ENCODE measurements around the gene JMJD4. TPM values are rescaled to one million over a fixed set of nuclear protein-coding genes. Genes with fewer than 3 reads are reported as not detected.

Gene JMJD4
- total RNA-seq, 2 donors from 2014 or later = 19.4 to 21.8 TPM

- no peak overlapping the region for H3K4me3 ChIP-seq (ENCODE audit: low read length)
- DNase-seq = no peak
- no peaks in the 10 kb centered on the region for H3K9me3 Mint-ChIP-seq
- H3K36me3 Mint-ChIP-seq (ENCODE audit: low read depth) = peaks cover 40% of the 10 kb centered on the region
- H3K4me1 Mint-ChIP-seq = no peaks in the 10 kb centered on the region
- no peak overlapping the region for H3K4me3 Mint-ChIP-seq
- H3K9me3 ChIP-seq (ENCODE audit: control insufficient read depth, low read length) = no peaks in the 10 kb centered on the region
- H3K27ac Mint-ChIP-seq = no peak overlapping the region
- H3K9ac ChIP-seq (ENCODE audit: extremely low read depth, low read length, poor library complexity, severe bottlenecking) = no peak overlapping the region
- no peaks in the 10 kb centered on the region for H3K27me3 Mint-ChIP-seq (ENCODE audit: insufficient read depth)
- no peak overlapping the region for H3K27ac ChIP-seq (ENCODE audit: low read depth, low read length)
- H3K4me1 ChIP-seq (ENCODE audit: control insufficient read depth, insufficient read depth, low read length) = no peaks in the 10 kb centered on the region
- peaks cover 18% of the 10 kb centered on the region for H3K36me3 ChIP-seq (ENCODE audit: control insufficient read depth, insufficient read depth, low read length)
- TF ChIP-seq CTCF (conservative IDR thresholded peaks at IDR 0.05) = no peak
- no peaks in the 10 kb centered on the region for H3K27me3 ChIP-seq (ENCODE audit: control insufficient read depth, insufficient read depth, low read length, poor library complexity, severe bottlenecking)
- 97% methylated on average over 5 of the region's 8 CpGs; no CpG with 5 or more reads in 1 of the 2 experiments for WGBS, 2 experiments (ENCODE audit: insufficient coverage in 1 of 2, insufficient read length in 1 of 2)
Measured at GRCh38 chr1:227771326-227771725, 36.2 kb upstream of the JMJD4 start.

GRCh38 chr1:227770812-227771211 lies 35.7 kb upstream of the JMJD4 start:
- Mint-ChIP-seq H3K27me3 (ENCODE audit: insufficient read depth) (no peaks in the 10 kb centered on the region), H3K4me3 (no peak overlapping the region), H3K9me3 (no peaks in the 10 kb centered on the region), H3K27ac (no peak overlapping the region), H3K36me3 (ENCODE audit: low read depth) (peaks cover 37% of the 10 kb centered on the region), H3K4me1 (no peaks in the 10 kb centered on the region)
- Histone ChIP-seq H3K9ac (ENCODE audit: extremely low read depth, low read length, poor library complexity, severe bottlenecking) (no peak overlapping the region), H3K9me3 (ENCODE audit: control insufficient read depth, low read length) (no peaks in the 10 kb centered on the region), H3K4me3 (ENCODE audit: low read length) (no peak overlapping the region), H3K27ac (ENCODE audit: low read depth, low read length) (no peak overlapping the region), H3K4me1 (ENCODE audit: control insufficient read depth, insufficient read depth, low read length) (no peaks in the 10 kb centered on the region), H3K36me3 (ENCODE audit: control insufficient read depth, insufficient read depth, low read length) (peaks cover 18% of the 10 kb centered on the region), H3K27me3 (ENCODE audit: control insufficient read depth, insufficient read depth, low read length, poor library complexity, severe bottlenecking) (no peaks in the 10 kb centered on the region)
- WGBS, 2 experiments (ENCODE audit: insufficient coverage in 1 of 2, insufficient read length in 1 of 2) = 92 to 100% methylated on average over 1 to 13 of the region's 13 CpGs
- DNase-seq = no peak
- no peak for TF ChIP-seq CTCF (conservative IDR thresholded peaks at IDR 0.05)

GRCh38 chr1:227769936-227770494 lies 34.9 kb upstream of the JMJD4 start:
- Histone ChIP-seq H3K27ac (ENCODE audit: low read depth, low read length) (no peak overlapping the region), H3K36me3 (ENCODE audit: control insufficient read depth, insufficient read depth, low read length) (peaks cover 22% of the 10 kb centered on the region), H3K9ac (ENCODE audit: extremely low read depth, low read length, poor library complexity, severe bottlenecking) (no peak overlapping the region), H3K9me3 (ENCODE audit: control insufficient read depth, low read length) (no peaks in the 10 kb centered on the region), H3K4me3 (ENCODE audit: low read length) (no peak overlapping the region), H3K27me3 (ENCODE audit: control insufficient read depth, insufficient read depth, low read length, poor library complexity, severe bottlenecking) (no peaks in the 10 kb centered on the region), H3K4me1 (ENCODE audit: control insufficient read depth, insufficient read depth, low read length) (no peaks in the 10 kb centered on the region)
- H3K4me3 Mint-ChIP-seq = no peak overlapping the region
- DNase-seq = no peak
- peaks cover 37% of the 10 kb centered on the region for H3K36me3 Mint-ChIP-seq (ENCODE audit: low read depth)
- H3K27ac Mint-ChIP-seq = no peak overlapping the region
- no peaks in the 10 kb centered on the region for H3K4me1 Mint-ChIP-seq
- H3K27me3 Mint-ChIP-seq (ENCODE audit: insufficient read depth) = no peaks in the 10 kb centered on the region
- no peaks in the 10 kb centered on the region for H3K9me3 Mint-ChIP-seq
- no peak for TF ChIP-seq CTCF (conservative IDR thresholded peaks at IDR 0.05)
- 94 to 98% methylated on average over 14 to 15 of the region's 15 CpGs for WGBS, 2 experiments (ENCODE audit: insufficient coverage in 1 of 2, insufficient read length in 1 of 2)

All from endodermal cell (in vitro differentiated cells).